HG02970 (cell line): ENCODE results near the gene EFCAB8.
A peak's percentile ranks its signal among the peaks of the same experiment; 100 is the strongest.
"Not testable (repeated sequence)": the region's sequence is repeated elsewhere in the genome, so short reads cannot be mapped to it uniquely, and the experiment has no call there.

Experiments
- ATAC-seq: cut with Tn5 transposase; IDR thresholded peaks from one replicate; pipeline ENCODE4 v1.9.1; 2021; ENCODE audit warnings: mild to moderate bottlenecking, moderate library complexity, moderate number of reproducible peaks; ENCODE audit not compliant: unreplicated experiment, low FRiP score

EFCAB8 gene

GRCh38 chr20:32967961-32968457, 109.3 kb downstream of the EFCAB8 start:
- ATAC-seq = no peak

DNA sequence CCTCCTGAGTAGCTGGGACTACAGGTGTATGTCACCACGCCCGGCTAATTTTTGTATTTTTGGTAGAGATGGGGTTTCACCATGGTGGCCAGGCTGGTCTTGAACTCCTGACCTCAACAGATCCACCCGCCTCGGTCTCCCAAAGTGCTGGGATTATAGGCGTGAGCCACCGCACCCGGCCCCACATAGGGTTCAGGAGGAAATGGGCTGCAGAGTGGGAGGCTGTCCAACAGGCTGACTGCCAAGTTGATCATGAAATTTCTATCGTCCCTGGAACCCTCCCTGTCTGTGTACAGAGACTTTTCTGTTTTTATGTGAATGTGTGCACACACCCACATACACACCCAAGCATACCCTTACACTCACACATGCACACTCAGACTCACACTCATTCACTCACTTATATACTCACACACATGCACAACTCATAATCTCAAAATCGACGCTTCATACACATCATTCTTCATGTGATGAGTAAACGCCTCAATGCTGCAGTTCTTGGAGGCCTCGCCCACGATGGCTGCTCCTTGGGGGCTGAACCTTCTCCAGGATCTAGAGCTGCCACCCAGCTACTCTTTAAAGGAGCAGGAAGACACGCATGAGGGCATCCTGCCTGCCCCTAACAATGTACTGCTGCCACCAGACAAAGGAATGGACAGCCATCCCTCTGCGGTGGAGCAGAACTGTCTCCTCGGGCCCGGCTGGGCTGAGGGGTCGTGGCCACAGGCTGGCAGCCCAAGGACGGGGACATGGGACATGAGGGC, 109.9 kb downstream of the EFCAB8 start:
- no peak for ATAC-seq

DNA sequence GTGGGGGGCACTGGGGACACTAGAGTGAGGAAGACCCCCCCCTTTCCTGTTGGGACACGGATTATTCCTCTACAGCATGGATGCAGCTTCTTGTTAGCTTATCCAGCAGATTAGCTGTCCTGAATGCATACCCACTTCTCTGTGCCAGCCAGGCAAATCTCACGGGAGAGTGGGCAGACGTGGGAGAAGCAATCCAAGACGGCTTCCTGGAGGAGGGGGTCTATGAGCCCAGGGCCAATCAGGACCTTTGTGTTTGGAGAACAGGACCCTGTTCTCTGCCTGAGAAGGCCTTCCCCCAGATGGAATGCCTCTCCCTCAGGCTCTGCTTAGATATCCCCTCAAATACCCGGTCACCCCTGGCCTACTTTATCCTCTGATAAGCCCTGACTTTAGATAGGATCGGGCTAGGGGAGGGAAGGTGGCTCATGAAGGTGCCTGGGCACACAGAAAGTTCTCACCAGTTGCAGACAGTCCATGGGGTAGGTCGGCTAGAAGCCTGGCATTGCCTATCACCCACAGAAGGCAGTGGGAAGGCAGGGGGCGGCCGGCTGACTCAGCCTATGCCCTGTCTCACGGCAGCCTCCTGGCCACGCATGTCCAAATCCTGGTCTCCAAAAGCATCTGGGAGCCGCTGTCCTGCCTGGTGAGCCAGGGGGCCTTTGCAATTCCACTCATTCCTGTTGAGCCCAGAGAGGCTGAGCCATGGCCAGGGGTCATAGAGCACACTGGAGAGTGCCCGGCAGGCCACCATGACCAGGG, 110.8 kb downstream of the EFCAB8 start:
- no peak for ATAC-seq

DNA sequence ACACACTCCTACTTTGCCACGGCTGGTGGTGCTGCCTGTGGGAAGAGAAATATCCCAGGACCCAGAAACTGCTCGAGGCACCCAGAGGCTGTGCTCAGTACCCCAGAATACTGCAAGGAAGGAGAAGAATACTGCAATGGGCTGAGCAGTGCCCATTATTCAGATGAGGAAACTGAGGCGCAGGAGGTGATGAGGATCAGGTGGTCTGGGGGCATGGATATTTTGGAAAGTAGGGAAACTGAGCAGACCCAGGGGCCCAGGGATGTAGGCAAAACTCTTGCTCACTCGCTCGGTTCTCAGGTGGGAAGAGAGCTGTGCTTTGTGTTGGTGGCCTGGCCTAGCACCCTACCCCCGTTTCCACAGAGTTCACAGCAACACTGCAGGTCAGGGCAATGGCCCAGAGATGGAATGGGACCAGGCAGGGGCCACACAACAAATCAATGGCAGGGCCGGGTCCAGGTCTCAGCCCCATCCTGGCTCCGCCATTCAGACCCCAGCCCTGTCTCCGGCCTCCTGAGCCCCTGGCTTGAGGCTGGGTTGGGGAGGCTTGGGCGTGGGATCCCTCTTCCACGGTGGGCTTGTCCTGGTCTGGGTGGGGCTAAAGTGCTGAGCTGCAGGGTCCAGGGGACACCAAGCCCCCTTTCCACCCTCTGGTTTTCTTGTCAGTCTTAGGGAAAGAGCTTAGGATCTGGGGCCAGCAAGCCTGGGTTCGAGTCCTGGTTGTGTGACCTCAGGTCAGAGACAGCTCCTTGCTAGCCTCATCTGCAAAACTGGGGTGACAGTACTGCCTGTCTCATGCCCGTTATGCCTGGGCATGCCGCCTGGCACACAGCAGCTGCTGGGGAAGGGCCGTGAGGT, 111.6 kb downstream of the EFCAB8 start:
- ATAC-seq = no peak

DNA sequence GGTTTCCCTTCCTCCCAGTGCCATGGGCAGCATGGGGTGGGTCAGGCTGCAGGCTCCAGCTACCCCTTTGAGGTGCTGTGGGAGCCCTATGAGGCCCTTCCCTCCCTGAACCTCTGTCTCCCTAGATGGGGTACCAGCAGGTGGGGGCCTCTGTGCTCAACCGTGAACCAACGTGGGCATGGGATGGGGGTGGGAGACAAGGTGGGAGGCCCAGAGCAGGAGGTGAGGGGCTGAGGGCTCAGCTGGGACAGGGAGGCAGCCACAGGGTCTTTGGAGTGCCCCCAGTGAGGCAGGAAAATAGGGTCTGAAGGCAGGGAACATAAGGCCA, 112.2 kb downstream of the EFCAB8 start:
- no peak for ATAC-seq

DNA sequence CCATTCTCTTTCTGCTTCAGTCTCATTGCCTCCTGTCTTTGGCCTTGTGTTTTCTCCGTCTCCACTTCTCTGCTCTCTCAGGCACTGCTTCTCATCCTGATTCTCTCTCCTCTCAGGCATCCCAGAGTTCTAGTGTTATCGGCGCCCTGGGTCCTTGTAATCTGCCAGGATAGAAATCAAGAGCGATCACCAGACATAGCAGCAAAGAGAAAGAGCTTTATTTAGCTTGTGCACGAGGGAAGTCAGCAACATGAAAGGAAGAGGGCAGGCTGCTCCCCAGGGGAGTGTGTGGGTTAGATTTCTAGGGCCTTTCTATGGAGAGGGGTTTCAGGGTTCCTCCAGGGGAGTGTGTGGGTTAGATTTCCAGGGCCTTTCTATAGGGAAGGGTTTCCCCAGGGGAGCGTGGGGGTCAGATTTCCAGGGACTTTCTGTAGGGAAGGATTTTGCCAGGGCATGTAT, 113.0 kb downstream of the EFCAB8 start:
- ATAC-seq = peak; percentile 11

DNA sequence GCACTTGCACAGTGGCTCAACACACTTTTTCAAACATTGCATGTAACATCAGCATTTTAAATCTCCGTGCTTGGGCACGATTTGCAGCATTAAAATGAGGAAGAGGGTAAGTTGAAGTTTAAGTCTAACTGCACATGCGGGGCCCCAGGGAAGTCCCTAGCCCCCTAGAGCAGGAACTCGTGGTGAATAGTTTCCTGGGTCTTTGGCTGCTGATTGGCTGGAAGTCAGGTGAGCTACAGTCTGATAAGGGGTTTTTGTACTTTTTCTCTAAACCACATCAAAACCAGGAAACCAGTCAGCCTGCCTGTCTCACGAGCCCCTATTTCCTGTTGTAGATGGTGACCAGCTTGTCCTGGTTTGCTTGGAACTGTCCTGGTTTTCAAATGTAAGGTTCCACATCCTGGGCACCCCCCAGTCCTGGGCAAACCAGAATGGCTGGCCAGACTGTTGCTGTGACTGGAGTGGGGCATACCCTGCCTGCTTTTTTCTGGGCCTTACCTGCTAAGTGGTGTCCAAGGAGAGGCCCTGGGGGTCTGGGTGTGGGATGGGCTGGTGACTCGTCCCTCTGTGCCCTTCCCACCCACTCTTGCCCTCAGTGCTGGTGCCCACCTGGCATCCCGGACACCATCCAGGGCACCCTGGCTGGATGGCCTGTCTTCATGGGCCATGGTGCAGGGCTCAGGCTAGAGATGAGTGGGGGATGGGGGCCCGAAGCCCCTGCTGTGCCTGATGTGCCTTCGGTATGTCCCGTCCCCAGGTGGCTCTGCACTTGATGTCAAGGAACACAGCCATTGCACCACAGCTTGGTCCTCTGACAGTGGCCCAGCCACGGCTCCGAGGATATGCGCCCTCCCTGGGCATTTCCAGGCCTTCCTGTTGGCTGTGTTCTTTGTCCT, 113.7 kb downstream of the EFCAB8 start:
- ATAC-seq = peak; percentile 56

DNA sequence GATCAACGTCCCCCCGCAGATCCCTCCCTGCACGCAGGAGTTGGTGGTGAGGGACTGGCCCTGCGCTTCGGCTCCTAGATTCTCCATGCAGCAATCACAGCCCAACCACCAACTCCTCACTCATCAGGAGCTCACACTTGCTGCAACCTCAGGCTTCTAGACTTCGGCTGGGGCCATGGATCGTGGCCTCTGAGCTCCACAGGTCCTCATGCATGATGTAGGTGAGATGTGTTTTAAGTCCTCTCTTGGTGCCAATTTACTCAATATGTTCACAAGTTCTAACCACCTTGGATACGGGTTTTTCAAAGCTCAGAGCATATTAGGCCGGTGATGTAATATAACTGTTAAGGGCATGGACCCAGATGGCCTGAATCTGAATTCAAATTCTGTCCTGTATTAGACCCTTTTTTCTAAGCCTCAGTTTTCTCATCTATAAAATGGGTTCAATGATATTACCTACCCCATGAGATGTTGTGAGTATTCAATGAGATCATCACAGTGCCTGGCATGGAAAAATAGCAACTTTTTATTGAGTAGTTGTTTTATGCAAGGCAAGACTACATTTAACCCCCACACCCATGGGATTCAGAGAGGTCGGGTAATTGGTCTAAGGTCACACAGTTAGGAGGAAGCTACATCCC, 114.5 kb downstream of the EFCAB8 start:
- no peak for ATAC-seq

DNA sequence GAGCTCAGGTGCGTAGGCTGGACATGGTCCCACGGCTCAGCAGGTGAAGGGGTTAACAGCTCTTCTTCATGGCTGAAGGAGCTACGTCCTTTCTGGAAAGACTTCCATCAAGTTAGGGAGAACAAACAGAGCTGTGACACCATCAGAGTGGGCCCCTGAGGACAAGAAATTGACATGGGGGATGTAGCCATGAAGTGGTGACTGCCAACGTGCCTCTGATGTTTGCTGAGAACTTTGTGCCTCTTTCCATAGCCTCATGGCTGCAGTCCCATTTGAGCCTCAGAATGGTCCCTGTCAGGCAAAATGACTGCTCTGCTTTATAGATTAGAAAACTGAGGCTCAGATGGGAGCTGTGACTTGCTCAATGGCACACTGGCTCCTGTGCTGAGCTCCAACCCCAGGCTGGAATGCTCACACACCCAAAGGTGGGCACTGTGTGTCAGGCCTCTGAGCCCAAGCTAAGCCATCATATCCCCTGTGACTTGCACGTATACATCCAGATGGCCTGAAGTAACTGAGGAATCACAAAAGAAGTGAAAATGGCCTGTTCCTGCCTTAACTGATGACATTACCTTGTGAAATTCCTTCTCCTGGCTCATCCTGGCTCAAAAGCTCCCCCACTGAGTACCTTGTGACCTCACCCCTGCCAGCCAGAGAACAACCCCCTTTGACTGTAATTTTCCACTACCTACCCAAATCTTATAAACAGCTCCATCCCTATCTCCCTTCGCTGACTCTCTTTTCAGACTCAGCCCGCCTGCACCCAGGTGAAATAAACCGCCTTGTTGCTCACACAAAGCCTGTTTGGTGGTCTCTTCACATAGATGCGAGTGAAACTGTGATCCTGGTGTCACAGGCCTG, 115.7 kb downstream of the EFCAB8 start:
- ATAC-seq = not testable (repeated sequence)

- not testable (repeated sequence) for ATAC-seq
Measured at GRCh38 chr20:32975121-32975520, 116.4 kb downstream of the EFCAB8 start.

DNA sequence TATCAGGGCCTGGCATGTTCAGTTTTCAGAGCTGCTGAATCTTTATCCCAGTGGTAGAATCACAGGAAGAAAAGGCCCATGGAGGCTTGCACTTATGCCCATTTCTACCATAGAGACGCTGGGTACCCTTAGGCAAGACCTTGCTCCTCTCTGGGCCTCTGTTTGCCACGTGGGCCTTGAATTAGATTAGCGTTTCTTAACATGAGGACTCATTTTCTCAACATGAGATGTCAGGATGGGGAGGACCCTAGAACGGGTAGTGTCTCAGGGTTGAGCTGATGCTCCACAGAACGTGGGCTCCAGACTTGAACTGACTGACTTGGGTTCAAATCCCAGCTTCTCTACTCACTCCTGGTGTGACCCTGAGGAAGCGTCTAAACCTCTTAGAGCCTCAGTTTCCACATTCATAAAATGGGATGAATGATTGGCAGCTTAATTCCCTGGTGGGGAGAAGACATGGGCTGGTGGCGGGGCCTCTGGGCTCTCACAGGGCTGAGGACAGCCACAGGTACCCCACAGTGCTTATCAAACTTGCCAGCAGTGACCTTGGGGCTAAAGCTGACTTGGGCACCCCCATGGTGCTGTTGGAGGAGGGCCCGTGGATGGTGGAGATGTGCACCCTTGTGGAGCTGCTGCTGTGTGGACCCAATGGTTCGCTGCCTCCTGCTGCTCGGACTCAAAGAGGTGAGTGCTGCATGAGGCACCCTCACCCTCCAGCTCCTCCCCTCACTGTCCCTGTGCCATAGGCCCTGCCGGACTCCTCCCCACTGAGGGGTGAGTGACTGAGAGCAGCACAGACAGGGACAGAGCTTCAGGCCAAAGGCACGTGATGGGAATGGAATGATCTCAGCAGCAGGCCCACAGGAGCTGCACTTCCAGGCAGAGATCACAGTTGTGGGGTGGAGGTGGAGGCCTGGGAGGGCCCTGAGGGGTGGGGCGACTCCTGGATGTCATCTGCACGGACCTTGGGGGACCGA, 117.3 kb downstream of the EFCAB8 start:
- no peak for ATAC-seq

DNA sequence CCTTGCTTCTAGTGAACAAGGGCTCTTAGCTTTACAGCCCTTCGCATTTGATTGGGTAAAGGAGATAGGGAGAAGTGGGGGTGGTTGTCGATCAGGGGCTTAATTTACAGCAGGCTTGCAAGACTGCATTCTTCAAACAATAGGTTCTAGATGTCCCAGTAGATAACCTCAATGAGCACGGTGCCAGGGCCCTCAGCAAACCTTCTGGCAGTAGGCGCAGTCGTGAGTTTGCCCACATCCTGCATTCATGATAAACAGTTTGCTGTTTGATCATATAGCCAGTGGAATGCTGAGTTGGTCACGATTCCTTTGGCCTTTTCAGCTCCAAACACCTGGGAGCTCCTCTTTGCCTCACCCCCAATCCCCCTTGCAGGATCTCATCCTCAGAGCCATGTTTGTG, 118.0 kb downstream of the EFCAB8 start:
- ATAC-seq = no peak

GRCh38 chr20:32977281-32978008, 118.7 kb downstream of the EFCAB8 start:
- no peak for ATAC-seq

- no peak for ATAC-seq
Measured at GRCh38 chr20:32978009-32978335, 119.2 kb downstream of the EFCAB8 start.

DNA sequence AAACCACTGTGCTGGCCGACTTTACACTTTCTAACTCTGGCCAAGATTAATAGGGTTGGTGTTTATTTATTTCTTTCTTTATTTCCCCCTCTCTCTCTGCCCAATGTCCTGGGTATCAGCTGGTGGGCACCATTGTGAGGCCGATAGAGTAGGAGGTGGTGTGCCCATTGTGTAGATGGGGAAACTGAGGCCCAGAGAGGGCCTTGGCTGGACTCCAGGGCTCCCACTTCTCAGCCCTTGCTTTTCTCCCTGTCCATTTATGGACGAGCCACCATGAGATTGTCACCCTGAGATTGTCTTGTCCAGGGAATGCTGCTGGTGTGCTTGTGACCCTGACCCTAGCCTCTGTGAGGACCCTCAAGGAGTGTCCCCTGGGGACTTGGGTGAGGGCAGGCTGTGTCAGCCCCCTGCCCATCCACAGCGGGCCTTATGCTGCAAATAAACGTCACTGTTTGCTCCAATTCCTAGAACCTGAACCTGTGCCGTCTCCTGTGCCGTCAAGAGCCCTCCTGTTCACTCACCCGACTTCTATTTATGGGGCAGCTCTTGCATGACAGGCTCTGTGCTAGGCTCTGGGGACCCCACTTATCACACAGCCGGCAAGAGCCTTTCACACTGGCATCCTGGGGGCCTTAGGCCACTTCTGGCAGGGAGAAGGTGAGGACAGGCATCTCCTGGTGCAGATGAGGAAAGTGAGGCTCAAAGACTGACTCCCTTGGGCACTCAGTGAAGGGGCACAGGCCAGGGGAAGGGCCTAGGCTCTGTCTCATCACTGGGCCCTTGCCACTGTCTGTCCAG, 120.7 kb downstream of the EFCAB8 start:
- no peak for ATAC-seq
